Uterus (tissue), 4 donors: ENCODE measurements around the gene PPIP5K2. TPM values are rescaled to one million over a fixed set of nuclear protein-coding genes. Genes with fewer than 3 reads are reported as not detected.
"Not testable (repeated sequence)": the region's sequence is repeated elsewhere in the genome, so short reads cannot be mapped to it uniquely, and the experiment has no call there.

ENCODE experiments used
- DNase-seq, 2 donors: peaks; one replicate each; pipeline ENCODE4 v3.0.0-alpha.2; 2019 to 2020
- H3K27ac ChIP-seq, 2 donors: fragments of 200-600 bp; sonication (generic); 1 replicate in 1 of 2; 2 replicates in 1 of 2; pipeline ENCODE4 v1.5.1; 2016 to 2018
- H3K27me3 ChIP-seq, 2 donors: fragments of 200-600 bp; sonication (generic); one replicate each; pipeline ENCODE4 v1.5.1; 2018 to 2019; ENCODE audit warnings: control low read depth in 1 of 2
- H3K36me3 ChIP-seq, 2 donors: fragments of 200-600 bp; sonication (generic); one replicate each; pipeline ENCODE4 v1.5.1; 2019; ENCODE audit warnings: control low read depth in 1 of 2
- H3K4me1 ChIP-seq, 2 donors: fragments of 200-600 bp; sonication (generic); one replicate each; pipeline ENCODE4 v1.5.1; 2018 to 2019; ENCODE audit warnings: control low read depth in 1 of 2
- H3K4me3 ChIP-seq, 2 donors: fragments of 200-600 bp; sonication (generic); 1 replicate in 1 of 2; 2 replicates in 1 of 2; pipeline ENCODE4 v1.5.1; 2018 to 2019; ENCODE audit warnings: mild to moderate bottlenecking in 1 of 2
- H3K9me3 ChIP-seq, 2 donors: fragments of 200-600 bp; sonication (generic); one replicate each; pipeline ENCODE4 v1.5.1; 2019; ENCODE audit warnings: control low read depth in 1 of 2
- POLR2A ChIP-seq, 2 donors: fragments of 450-650 bp; IDR thresholded peaks; one replicate each; pipeline ENCODE4 v1.6.1; 2016; ENCODE audit warnings: antibody characterized with exemption in 2 of 2, mild to moderate bottlenecking in 1 of 2, moderate library complexity in 1 of 2
- intact Hi-C: fragments of 100-400 bp; cut with DNase I; formaldehyde crosslinking; loops from one replicate; pipeline ENCODE4 v1.15.1; 2023; ENCODE audit warnings: low total_unique reads
- total RNA-seq, 4 donors: library from RNA; depleted of rRNA in 3 of 4; stranded (reverse); fragments of >200 nt in 3 of 4; gene quantifications; one replicate each; pipeline versions ENCODE4 v1.1.0 to v1.2.4, GENCODE V29; 2014 to 2023
- TF ChIP-seq, protein P1 (sequence below), 4 experiments: fragments of 200-600 bp in 2 of 4; fragments of 450-650 bp in 2 of 4; sonication (generic) in 2 of 4; IDR thresholded peaks; one replicate each; pipeline ENCODE4 v1.5.1; 2016 to 2019; ENCODE audit warnings: antibody characterized with exemption in 4 of 4, mild to moderate bottlenecking in 2 of 4, moderate library complexity in 1 of 4
- donor health status: DM: yes; HTN: yes; CAD: no.

PPIP5K2 gene
- total RNA-seq, 4 donors from 2014 or later, result 31.5 to 120 (median 61.8) TPM

DNA sequence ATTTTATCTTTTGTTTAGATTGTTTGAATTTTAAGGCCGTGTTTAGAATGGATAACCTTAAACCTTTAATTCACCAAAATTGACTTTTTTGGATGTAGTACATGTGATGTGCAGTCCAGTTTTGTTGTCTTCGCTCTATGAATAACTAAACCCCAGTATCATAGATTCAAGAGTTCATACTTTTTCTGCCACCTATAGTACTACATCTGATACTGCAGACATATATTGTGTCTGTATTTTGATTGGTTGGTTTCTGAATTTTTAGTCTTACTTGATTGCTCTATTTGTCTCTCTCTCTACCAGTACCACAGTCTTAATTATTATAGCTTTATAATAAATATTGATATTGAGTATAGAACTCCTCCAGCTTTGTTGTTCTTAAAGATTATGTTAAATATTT, 58.1 kb downstream of the PPIP5K2 start:
- Histone ChIP-seq H3K36me3 (no peaks in the 10 kb centered on the region), H3K9me3 (no peaks in the 10 kb centered on the region), H3K27ac (no peak overlapping the region), H3K4me3 (no peak overlapping the region), H3K27me3 (no peaks in the 10 kb centered on the region), H3K4me1 (no peaks in the 10 kb centered on the region)
- intact Hi-C loops, result no loop called here
- DNase-seq, result no peak
- TF ChIP-seq POLR2A (IDR thresholded peaks at IDR 0.05), result no peak
- TF ChIP-seq, protein P1, sequence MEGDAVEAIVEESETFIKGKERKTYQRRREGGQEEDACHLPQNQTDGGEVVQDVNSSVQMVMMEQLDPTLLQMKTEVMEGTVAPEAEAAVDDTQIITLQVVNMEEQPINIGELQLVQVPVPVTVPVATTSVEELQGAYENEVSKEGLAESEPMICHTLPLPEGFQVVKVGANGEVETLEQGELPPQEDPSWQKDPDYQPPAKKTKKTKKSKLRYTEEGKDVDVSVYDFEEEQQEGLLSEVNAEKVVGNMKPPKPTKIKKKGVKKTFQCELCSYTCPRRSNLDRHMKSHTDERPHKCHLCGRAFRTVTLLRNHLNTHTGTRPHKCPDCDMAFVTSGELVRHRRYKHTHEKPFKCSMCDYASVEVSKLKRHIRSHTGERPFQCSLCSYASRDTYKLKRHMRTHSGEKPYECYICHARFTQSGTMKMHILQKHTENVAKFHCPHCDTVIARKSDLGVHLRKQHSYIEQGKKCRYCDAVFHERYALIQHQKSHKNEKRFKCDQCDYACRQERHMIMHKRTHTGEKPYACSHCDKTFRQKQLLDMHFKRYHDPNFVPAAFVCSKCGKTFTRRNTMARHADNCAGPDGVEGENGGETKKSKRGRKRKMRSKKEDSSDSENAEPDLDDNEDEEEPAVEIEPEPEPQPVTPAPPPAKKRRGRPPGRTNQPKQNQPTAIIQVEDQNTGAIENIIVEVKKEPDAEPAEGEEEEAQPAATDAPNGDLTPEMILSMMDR (IDR thresholded peaks at IDR 0.05), result no peak

DNA sequence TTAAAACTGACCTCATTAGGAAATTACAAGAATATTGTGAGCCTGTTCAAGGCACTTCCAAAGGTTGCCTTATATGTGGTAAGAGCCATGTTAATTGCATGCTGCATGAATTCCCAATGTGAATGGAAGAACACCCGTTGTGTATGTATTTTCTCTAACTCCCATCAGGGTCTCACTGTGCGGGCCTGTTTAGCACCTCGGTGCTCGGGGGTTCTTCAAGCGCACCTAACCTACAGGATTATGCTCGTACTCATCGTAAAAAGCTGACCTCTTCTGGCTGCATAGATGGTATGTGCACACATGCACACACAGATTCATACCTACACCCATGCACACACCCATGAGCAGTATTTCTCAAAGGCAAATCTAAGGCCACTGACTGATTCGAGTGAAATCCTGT, 66.1 kb downstream of the PPIP5K2 start:
- no peak overlapping the region for H3K27ac ChIP-seq
- H3K4me3 ChIP-seq, result no peak overlapping the region
- intact Hi-C loops, result no loop called here
- DNase-seq, result no peak
- H3K9me3 ChIP-seq, result no peaks in the 10 kb centered on the region
- H3K4me1 ChIP-seq, result no peaks in the 10 kb centered on the region
- no peaks in the 10 kb centered on the region for H3K27me3 ChIP-seq
- TF ChIP-seq, protein P1 (IDR thresholded peaks at IDR 0.05), result no peak
- TF ChIP-seq POLR2A (IDR thresholded peaks at IDR 0.05), result no peak
- no peaks in the 10 kb centered on the region for H3K36me3 ChIP-seq

DNA sequence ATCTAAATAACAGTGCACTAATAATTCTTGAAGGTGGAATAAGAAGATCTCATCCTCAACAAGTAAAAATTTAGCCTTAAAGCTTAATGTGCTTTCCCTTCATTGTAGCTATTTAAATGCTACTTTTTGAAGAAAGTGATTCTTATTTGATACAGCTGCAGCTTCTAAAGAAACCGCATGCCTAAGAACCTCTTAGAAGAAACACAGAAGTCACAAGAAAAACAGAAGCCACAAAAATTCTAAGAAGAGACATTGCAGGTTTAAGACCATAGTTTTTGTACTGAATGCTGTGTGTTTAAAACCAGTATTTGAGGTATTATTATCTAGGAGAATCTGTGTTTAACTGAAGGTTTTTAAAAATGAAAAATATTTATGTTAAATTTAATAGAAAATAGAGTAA, 68.3 kb downstream of the PPIP5K2 start:
- Histone ChIP-seq H3K4me1 (no peaks in the 10 kb centered on the region), H3K27me3 (no peaks in the 10 kb centered on the region), H3K36me3 (no peaks in the 10 kb centered on the region), H3K27ac (no peak overlapping the region), H3K4me3 (no peak overlapping the region), H3K9me3 (no peaks in the 10 kb centered on the region)
- no peak for DNase-seq
- intact Hi-C loops, result no loop called here
- TF ChIP-seq, protein P1 (IDR thresholded peaks at IDR 0.05), result no peak
- TF ChIP-seq POLR2A (IDR thresholded peaks at IDR 0.05), result no peak

DNA sequence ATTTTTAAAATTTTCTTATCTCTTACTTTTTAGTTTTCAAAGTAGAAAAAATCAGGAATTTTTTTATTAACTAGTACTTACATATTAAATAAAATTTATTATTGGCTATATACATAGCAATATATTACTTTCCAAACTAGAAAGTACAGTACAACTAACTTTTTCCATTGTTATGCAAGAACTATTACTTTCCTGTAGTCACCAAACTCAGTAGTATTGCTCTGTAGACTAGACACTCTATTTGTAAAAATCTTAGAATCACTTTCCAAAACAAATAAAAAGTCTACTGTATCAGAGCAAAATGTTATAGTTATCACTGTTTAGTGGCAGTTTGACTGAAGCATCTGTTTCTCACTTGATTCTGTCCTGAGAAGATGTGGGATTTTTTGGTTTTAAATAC, 83.1 kb downstream of the PPIP5K2 start:
- H3K27me3 ChIP-seq, result no peaks in the 10 kb centered on the region
- DNase-seq, result no peak
- no peaks in the 10 kb centered on the region for H3K9me3 ChIP-seq
- H3K4me3 ChIP-seq, result no peak overlapping the region
- intact Hi-C loops, result no loop called here
- no peaks in the 10 kb centered on the region for H3K36me3 ChIP-seq
- H3K4me1 ChIP-seq, result no peaks in the 10 kb centered on the region
- H3K27ac ChIP-seq, result no peak overlapping the region
- TF ChIP-seq, protein P1 (IDR thresholded peaks at IDR 0.05), result no peak
- no peak for TF ChIP-seq POLR2A (IDR thresholded peaks at IDR 0.05)

DNA sequence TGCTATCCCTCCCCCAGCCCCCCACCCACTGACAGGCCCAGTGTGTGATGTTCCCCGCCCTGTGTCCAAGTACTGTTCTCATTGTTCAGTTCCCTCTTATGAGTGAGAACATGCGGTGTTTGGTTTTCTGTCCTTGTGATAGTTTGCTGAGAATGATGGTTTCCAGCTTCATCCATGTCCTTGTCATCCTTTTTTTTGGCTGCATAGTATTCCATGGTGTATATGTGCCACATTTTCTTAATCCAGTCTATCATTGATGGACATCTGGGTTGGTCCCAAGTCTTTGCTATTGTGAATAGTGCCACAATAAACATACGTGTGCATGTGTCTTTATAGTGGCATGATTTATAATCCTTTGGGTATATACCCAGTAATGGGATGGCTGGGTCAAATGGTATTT, 84.9 kb downstream of the PPIP5K2 start:
- DNase-seq, result not testable (repeated sequence)

More for the DNA sequence above, 84.9 kb downstream of the PPIP5K2 start:
- H3K36me3 ChIP-seq, intact Hi-C loops, H3K27me3 ChIP-seq, H3K9me3 ChIP-seq, H3K4me1 ChIP-seq, H3K27ac ChIP-seq, H3K4me3 ChIP-seq: not testable (repeated sequence)
